Peyer's patch (tissue), 4 donors: ENCODE results near the gene TPRG1L. TPM values are rescaled to one million over a fixed set of nuclear protein-coding genes. Genes with fewer than 3 reads are reported as not detected.

Experiments
- DNase-seq, 3 donors: peaks; one replicate each; pipeline ENCODE4 v3.0.0-alpha.2; 2017 to 2019
- H3K27ac ChIP-seq, 4 donors: fragments of 200-600 bp; sonication (generic); one replicate each; pipeline ENCODE4 v1.5.1; 2016 to 2019
- H3K27me3 ChIP-seq, 2 donors: fragments of 200-600 bp; sonication (generic); one replicate each; pipeline ENCODE4 v1.5.1; 2019
- H3K36me3 ChIP-seq, 3 donors: fragments of 200-600 bp; sonication (generic); one replicate each; pipeline ENCODE4 v1.5.1; 2016 to 2019
- H3K4me1 ChIP-seq, 4 donors: fragments of 200-600 bp; sonication (generic); one replicate each; pipeline ENCODE4 v1.5.1; 2016 to 2019
- H3K4me3 ChIP-seq, 4 donors: fragments of 200-600 bp; sonication (generic); 1 replicate in 3 of 4; 2 replicates in 1 of 4; pipeline ENCODE4 v1.5.1; 2016 to 2019; ENCODE audit warnings: mild to moderate bottlenecking in 1 of 4
- H3K9me3 ChIP-seq, 4 donors: fragments of 200-600 bp; sonication (generic); one replicate each; pipeline ENCODE4 v1.5.1; 2016 to 2019; ENCODE audit warnings: mild to moderate bottlenecking in 1 of 4
- CTCF ChIP-seq, 6 experiments: fragments of 450-650 bp in 4 of 6; fragments of 200-600 bp in 2 of 6; sonication (generic) in 1 of 6; IDR thresholded peaks; one replicate each; pipeline ENCODE4 v1.5.1; 2017 to 2019; ENCODE audit warnings: antibody characterized with exemption in 6 of 6, mild to moderate bottlenecking in 3 of 6, moderate library complexity in 1 of 6
- POLR2A ChIP-seq, 2 donors: fragments of 450-650 bp; IDR thresholded peaks; one replicate each; pipeline ENCODE4 v1.5.1; 2017; ENCODE audit warnings: antibody characterized with exemption in 2 of 2, mild to moderate bottlenecking in 2 of 2, moderate library complexity in 2 of 2
- total RNA-seq, 4 donors: library from RNA; depleted of rRNA; stranded (reverse); fragments of >200 nt; gene quantifications; one replicate each; pipeline ENCODE4 v1.1.0, GENCODE V29; 2016

The TPRG1L gene
- total RNA-seq, 4 donors from 2014 or later: 16.5 to 93.9 (median 71.3) TPM

- no peak for TF ChIP-seq CTCF (IDR thresholded peaks at IDR 0.05)
- H3K36me3 ChIP-seq: no peaks in the 10 kb centered on the region
- peaks cover 0 to 23% (median 11%) of the 10 kb centered on the region in 4 donors for H3K4me1 ChIP-seq
- no peaks in the 10 kb centered on the region for H3K9me3 ChIP-seq
- no peaks in the 10 kb centered on the region for H3K27me3 ChIP-seq
- H3K4me3 ChIP-seq: no peak overlapping the region
- peak overlapping the region in 2 of 4 donors; percentile 1 to 73 for H3K27ac ChIP-seq
- peak in 1 of 3 donors; percentile 56 for DNase-seq
Observed at GRCh38 chr1:3664700-3665375, 40.0 kb downstream of the TPRG1L start.

DNA sequence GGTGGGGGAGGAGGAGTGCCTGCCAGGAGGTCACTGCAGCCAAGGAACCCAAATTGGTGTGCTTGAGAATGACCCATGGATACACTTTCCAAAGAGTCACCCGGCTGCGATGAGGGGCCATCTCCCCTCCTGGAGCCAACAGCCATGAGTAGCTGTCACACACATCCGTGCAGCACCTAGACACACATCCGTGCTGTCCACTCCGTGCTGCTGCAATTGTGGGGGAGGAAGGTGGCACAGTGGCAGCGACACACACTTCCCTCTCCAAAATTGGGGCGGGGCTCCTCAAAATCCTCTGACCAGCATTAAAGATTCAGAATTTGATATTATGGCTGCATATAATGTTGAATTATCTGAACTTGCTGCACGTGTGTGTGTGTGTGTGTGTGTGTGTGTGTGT is 43.3 kb downstream of the TPRG1L start:
- Histone ChIP-seq H3K36me3 (no peaks in the 10 kb centered on the region), H3K27me3 (no peaks in the 10 kb centered on the region), H3K27ac (no peak overlapping the region), H3K9me3 (no peaks in the 10 kb centered on the region), H3K4me3 (no peak overlapping the region), H3K4me1 (peaks cover 0 to 23% (median 11%) of the 10 kb centered on the region in 4 donors)
- DNase-seq: peak in 1 of 3 donors; percentile 34
- TF ChIP-seq CTCF (IDR thresholded peaks at IDR 0.05) (no peak), POLR2A (IDR thresholded peaks at IDR 0.05) (no peak)

GRCh38 chr1:3668585-3669300 is 43.9 kb downstream of the TPRG1L start:
- Histone ChIP-seq H3K27ac (no peak overlapping the region), H3K4me1 (peaks cover 0 to 25% (median 11%) of the 10 kb centered on the region in 4 donors), H3K4me3 (no peak overlapping the region), H3K27me3 (no peaks in the 10 kb centered on the region), H3K9me3 (no peaks in the 10 kb centered on the region), H3K36me3 (no peaks in the 10 kb centered on the region)
- TF ChIP-seq CTCF (IDR thresholded peaks at IDR 0.05) (no peak), POLR2A (IDR thresholded peaks at IDR 0.05) (no peak)
- DNase-seq: peak in 2 of 3 donors; percentile 89 to 90

GRCh38 chr1:3669421-3669821 is 44.6 kb downstream of the TPRG1L start:
- TF ChIP-seq CTCF (IDR thresholded peaks at IDR 0.05) (no peak), POLR2A (IDR thresholded peaks at IDR 0.05) (no peak)
- H3K27me3 ChIP-seq: no peaks in the 10 kb centered on the region

DNA sequence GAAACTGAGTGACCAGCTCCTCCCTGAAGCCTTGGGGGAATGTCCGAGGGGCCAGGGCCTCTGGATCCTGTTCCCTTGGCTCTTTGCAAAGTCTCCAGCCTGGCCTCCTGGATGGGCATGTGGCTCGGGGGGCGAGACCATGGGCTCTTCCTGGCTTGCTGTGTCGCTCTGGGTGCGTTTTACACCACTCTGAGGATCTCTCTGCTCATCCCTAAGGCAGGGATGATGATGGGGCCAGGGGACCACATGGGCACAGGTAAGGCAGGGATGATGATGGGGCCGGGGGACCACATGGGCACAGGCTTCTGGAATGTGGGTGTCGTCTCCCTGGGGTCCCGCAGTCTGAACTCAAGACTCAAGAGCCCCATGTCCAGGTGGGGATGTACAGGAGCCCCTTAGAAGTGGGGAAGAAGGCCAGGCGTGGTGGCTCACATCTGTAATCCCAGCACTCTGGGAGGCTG is 45.2 kb downstream of the TPRG1L start:
- H3K27ac ChIP-seq: no peak overlapping the region
- H3K4me3 ChIP-seq: no peak overlapping the region
- no peaks in the 10 kb centered on the region for H3K9me3 ChIP-seq
- H3K27me3 ChIP-seq: no peaks in the 10 kb centered on the region
- peaks cover 0 to 20% (median 11%) of the 10 kb centered on the region in 4 donors for H3K4me1 ChIP-seq
- DNase-seq: peak in 2 of 3 donors; percentile 28 to 42
- TF ChIP-seq CTCF (IDR thresholded peaks at IDR 0.05) (no peak), POLR2A (IDR thresholded peaks at IDR 0.05) (no peak)
- no peaks in the 10 kb centered on the region for H3K36me3 ChIP-seq

More at GRCh38 chr1:3669421-3669821, 44.6 kb downstream of the TPRG1L start:
- H3K27ac ChIP-seq: no peak overlapping the region
- peak in 1 of 3 donors; percentile 37 for DNase-seq
- H3K4me1 ChIP-seq: peaks cover 0 to 22% (median 11%) of the 10 kb centered on the region in 4 donors
- no peaks in the 10 kb centered on the region for H3K9me3 ChIP-seq
- no peak overlapping the region for H3K4me3 ChIP-seq
- H3K36me3 ChIP-seq: no peaks in the 10 kb centered on the region
